Measurements from ENCODE around the gene RBM33. TPM values are rescaled to one million over a fixed set of nuclear protein-coding genes. Genes with fewer than 3 reads are reported as not detected.

RBM33 gene
- total and polyA plus RNA-seq, 8 donors: 14.6 to 40.1 (median 32.7) TPM

GRCh38 chr7:155741082-155741481, 96.6 kb downstream of the RBM33 start:
- no peak for TF ChIP-seq CTCF (IDR thresholded peaks at IDR 0.05)
- Histone ChIP-seq H3K9me3 (no peaks in the 10 kb centered on the region), H3K4me3 (no peak overlapping the region), H3K4me1 (no peaks in the 10 kb centered on the region), H3K36me3 (peaks cover 0 to 56% (median 27%) of the 10 kb centered on the region in 3 donors), H3K27ac (no peak overlapping the region), H3K27me3 (no peaks in the 10 kb centered on the region)
- ATAC-seq (no peak), DNase-seq (no peak), FAIRE-seq (no peak)
- intact Hi-C loops (cut with DNase I): loop anchor here in 1 of 3 donors (10.0 kb wide), 1 partner anchor 346 kb away; no protein-coding TSS in a partner anchor
- WGBS, 2 donors: 68 to 69% methylated on average over 8 of the region's 8 CpGs

- intact Hi-C loops (cut with DNase I): loop anchor here in 1 of 3 donors (10.0 kb wide), 1 partner anchor 347 kb away; no protein-coding TSS in a partner anchor
- 93 to 96% methylated on average over 16 of the region's 16 CpGs for WGBS, 2 donors
- FAIRE-seq (no peak), DNase-seq (no peak), ATAC-seq (no peak)
- peaks cover 0 to 56% (median 29%) of the 10 kb centered on the region in 3 donors for H3K36me3 ChIP-seq
- no peaks in the 10 kb centered on the region for H3K9me3 ChIP-seq
- H3K4me3 ChIP-seq: no peak overlapping the region
- no peaks in the 10 kb centered on the region for H3K27me3 ChIP-seq
- no peak for TF ChIP-seq CTCF (IDR thresholded peaks at IDR 0.05)
- H3K27ac ChIP-seq: no peak overlapping the region
- H3K4me1 ChIP-seq: no peaks in the 10 kb centered on the region
Measured at GRCh38 chr7:155741805-155742204, 97.3 kb downstream of the RBM33 start.

- Histone ChIP-seq H3K36me3 (peaks cover 0 to 50% (median 26%) of the 10 kb centered on the region in 3 donors), H3K27me3 (no peaks in the 10 kb centered on the region), H3K4me3 (no peak overlapping the region), H3K4me1 (no peaks in the 10 kb centered on the region), H3K27ac (no peak overlapping the region), H3K9me3 (no peaks in the 10 kb centered on the region)
- no peak for TF ChIP-seq CTCF (IDR thresholded peaks at IDR 0.05)
- intact Hi-C loops (cut with DNase I): loop anchor here in 1 of 3 donors (10.0 kb wide), 1 partner anchor 348 kb away; no protein-coding TSS in a partner anchor
- no peak for DNase-seq
- 90 to 94% methylated on average over 4 of the region's 4 CpGs for WGBS, 2 donors
- FAIRE-seq: no peak
- ATAC-seq: no peak
Measured at GRCh38 chr7:155743177-155743576, 98.7 kb downstream of the RBM33 start.

GRCh38 chr7:155744971-155745683, 100.7 kb downstream of the RBM33 start:
- ATAC-seq (no peak), FAIRE-seq (no peak), DNase-seq (no peak)
- Histone ChIP-seq H3K27ac (no peak overlapping the region), H3K9me3 (no peaks in the 10 kb centered on the region), H3K4me1 (peaks cover 0 to 4% (median 0%) of the 10 kb centered on the region in 3 donors), H3K4me3 (no peak overlapping the region), H3K36me3 (peaks cover 0 to 43% (median 20%) of the 10 kb centered on the region in 3 donors), H3K27me3 (no peaks in the 10 kb centered on the region)
- no peak for TF ChIP-seq CTCF (IDR thresholded peaks at IDR 0.05)
- intact Hi-C loops (cut with DNase I): loop anchor here in 1 of 3 donors (10.0 kb wide), 1 partner anchor 350 kb away; no protein-coding TSS in a partner anchor
- 71 to 73% methylated on average over 17 of the region's 17 CpGs for WGBS, 2 donors

- 92 to 93% methylated on average over 9 of the region's 9 CpGs for WGBS, 2 donors
- DNase-seq (no peak), FAIRE-seq (no peak), ATAC-seq (no peak)
- H3K4me3 ChIP-seq: no peak overlapping the region
- intact Hi-C loops (cut with DNase I): loop anchor here in 1 of 3 donors (10.0 kb wide), 1 partner anchor 351 kb away; no protein-coding TSS in a partner anchor
- H3K27me3 ChIP-seq: no peaks in the 10 kb centered on the region
- peaks cover 0 to 37% (median 20%) of the 10 kb centered on the region in 3 donors for H3K36me3 ChIP-seq
- H3K27ac ChIP-seq: no peak overlapping the region
- peaks cover 0 to 7% (median 3%) of the 10 kb centered on the region in 3 donors for H3K4me1 ChIP-seq
- no peaks in the 10 kb centered on the region for H3K9me3 ChIP-seq
- no peak for TF ChIP-seq CTCF (IDR thresholded peaks at IDR 0.05)
Measured at GRCh38 chr7:155745737-155746136, 101.3 kb downstream of the RBM33 start.

Data from pancreas (tissue), 10 donors.